ENCODE data around the gene NFU1. TPM values are rescaled to one million over a fixed set of nuclear protein-coding genes. Genes with fewer than 3 reads are reported as not detected.

The NFU1 gene
- total and polyA plus RNA-seq, 2 of the 8 experiments (the other 6 are each of a cell fraction or from before 2014, with no cell fraction given): 18.4 to 45.5 TPM

DNA sequence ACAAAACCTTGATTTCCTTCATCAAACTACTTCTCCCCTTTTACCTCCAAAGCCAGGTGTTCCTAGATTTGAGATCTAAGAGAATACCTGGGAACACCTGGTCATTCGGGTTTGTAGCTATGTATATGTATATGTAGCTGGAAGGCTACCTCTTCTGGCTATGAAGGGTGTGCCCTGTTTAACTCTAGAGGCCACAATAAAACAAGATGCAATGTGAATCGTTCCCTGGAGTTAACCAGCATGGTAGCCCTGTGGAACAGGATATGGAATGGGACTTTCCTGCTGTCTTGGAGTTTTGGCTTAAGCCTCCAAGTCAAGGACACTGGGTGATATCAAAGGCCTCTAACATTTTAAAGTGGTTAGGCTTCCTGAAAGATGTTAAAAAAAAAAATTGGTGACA is 17.7 kb upstream of the NFU1 start:
- no peak for FAIRE-seq
- Histone ChIP-seq H3K4me2 (ENCODE audit: insufficient read depth in 1 of 2, low read depth in 2 of 2, low read length in 2 of 2) (no peak overlapping the region), H3K4ac (replicated peaks; ENCODE audit: insufficient read length, low read depth, low read length) (no peak overlapping the region), H3K4me3 (ENCODE audit: extremely low read depth in 1 of 4, insufficient read depth in 2 of 4, low read depth in 3 of 4, low read length in 4 of 4) (no peak overlapping the region), H2BK12ac (ENCODE audit: low read depth, low read length) (no peak overlapping the region), H3K9me3 (ENCODE audit: insufficient read depth in 2 of 2, low read depth in 1 of 2, low read length in 1 of 2) (no peaks in the 10 kb centered on the region), H2BK15ac (ENCODE audit: low read length) (no peak overlapping the region), H3K56ac (replicated peaks; ENCODE audit: insufficient read length, low read depth, low read length) (no peak overlapping the region), H3K27me3 (replicated peaks in 1 of 4; ENCODE audit: control insufficient read depth in 3 of 4, extremely low read depth in 1 of 4, insufficient read depth in 3 of 4, low read length in 3 of 4) (no peaks in the 10 kb centered on the region), H4K20me1 (replicated peaks in 1 of 2; ENCODE audit: control insufficient read depth in 1 of 2, insufficient read depth in 2 of 2, low read length in 2 of 2) (no peaks in the 10 kb centered on the region), H3K27ac (ENCODE audit: low read depth, low read length) (no peak overlapping the region), H3K4me1 (replicated peaks in 1 of 4; ENCODE audit: control insufficient read depth in 3 of 4, insufficient read depth in 4 of 4, low read length in 3 of 4) (peaks cover 3 to 12% (median 8%) of the 10 kb centered on the region in 4 experiments; a peak in 4 of 7 replicates), H2AFZ (ENCODE audit: low read length) (no peak overlapping the region), H3K9ac (replicated peaks in 1 of 4; ENCODE audit: extremely low read depth in 1 of 4, low read depth in 3 of 4, low read length in 3 of 4) (no peak overlapping the region), H3K79me2 (ENCODE audit: control insufficient read depth in 1 of 2, insufficient read depth in 2 of 2, low read length in 2 of 2) (no peaks in the 10 kb centered on the region), H3K36me3 (ENCODE audit: control insufficient read depth in 2 of 4, insufficient read depth in 4 of 4, low read length in 3 of 4) (no peaks in the 10 kb centered on the region), H4K8ac (ENCODE audit: extremely low read depth, insufficient read depth, low read length) (no peak overlapping the region; the same call in 1 of the 2 replicates), H3K23me2 (ENCODE audit: low read depth, low read length) (no peaks in the 10 kb centered on the region), H2BK5ac (ENCODE audit: low read depth, low read length) (no peak overlapping the region), H3K23ac (ENCODE audit: insufficient read length) (no peak overlapping the region), H4K5ac (ENCODE audit: insufficient read length, low read depth, low read length) (no peak overlapping the region), H2BK20ac (ENCODE audit: low read length) (no peak overlapping the region), H2BK120ac (replicated peaks; ENCODE audit: low read depth, low read length) (no peak overlapping the region), H4K91ac (replicated peaks; ENCODE audit: insufficient read length, low read length) (no peak overlapping the region), H3K18ac (ENCODE audit: extremely low read depth, low read length) (no peak overlapping the region), H3K14ac (ENCODE audit: insufficient read length) (no peak overlapping the region), H2AK5ac (ENCODE audit: low read depth, low read length) (no peak overlapping the region), H3K79me1 (ENCODE audit: low read depth, low read length) (no peaks in the 10 kb centered on the region)
- POLR2A ChIA-PET (ENCODE audit: partially characterized antibody): no interaction called here
- DNase-seq (ENCODE audit: low read depth in 1 of 2, low spot score in 2 of 2): no peak
- WGBS, 2 experiments (ENCODE audit: extremely low coverage in 1 of 2, insufficient coverage in 1 of 2, insufficient read length in 1 of 2, insufficient replicate concordance in 2 of 2, low coverage in 1 of 2, low lambda C conversion rate in 2 of 2, missing lambda C conversion rate in 1 of 2): 91% methylated on average over 2 of the region's 2 CpGs; no CpG with 5 or more reads in 1 of the 2 experiments
- CTCF ChIA-PET (ENCODE audit: partially characterized antibody): no interaction called here
- no peak for TF ChIP-seq KDM1A (IDR thresholded peaks at IDR 0.05; ENCODE audit: borderline replicate concordance, low read length)
- TF ChIP-seq JUN (IDR thresholded peaks at IDR 0.05; ENCODE audit: low read depth, low read length): no peak
- TF ChIP-seq RAD21 (IDR thresholded peaks at IDR 0.05 in 1 of 2, conservative IDR thresholded peaks at IDR 0.05 in 1 of 2; ENCODE audit: low read depth in 2 of 2, low read length in 2 of 2): no peak
- TF ChIP-seq CBX8 (IDR thresholded peaks at IDR 0.05; ENCODE audit: borderline replicate concordance, low read depth, low read length): no peak
- TF ChIP-seq POU5F1 (IDR thresholded peaks at IDR 0.05; ENCODE audit: low read depth, low read length): no peak
- no peak for TF ChIP-seq CTBP2 (IDR thresholded peaks at IDR 0.05; ENCODE audit: borderline replicate concordance, insufficient read depth, insufficient read length, low read length)
- no peak for TF ChIP-seq NANOG (IDR thresholded peaks at IDR 0.05; ENCODE audit: insufficient read depth, low read depth, low read length, poor library complexity, severe bottlenecking)
- TF ChIP-seq FOSL1 (IDR thresholded peaks at IDR 0.05; ENCODE audit: insufficient read depth, low read depth, low read length): no peak
